Body of pancreas (tissue), 4 donors: ENCODE results near the gene ASIC2. TPM values are rescaled to one million over a fixed set of nuclear protein-coding genes. Genes with fewer than 3 reads are reported as not detected.

Source experiments
- ATAC-seq: fragments of 150-250 bp; one replicate; pipeline ENCODE4 v1.9.1; 2016
- DNase-seq, 4 donors: peaks; one replicate each; pipeline ENCODE4 v3.0.0-alpha.2; 2019
- H3K27ac ChIP-seq, 4 donors: fragments of 200-600 bp; sonication (generic); 1 replicate in 3 of 4; 2 replicates in 1 of 4; pipeline versions ENCODE4 v1.5.1 to v1.6.1; 2016 to 2019; ENCODE audit warnings: mild to moderate bottlenecking in 1 of 4, mixed read lengths in 1 of 4, moderate library complexity in 1 of 4
- H3K27me3 ChIP-seq, 2 donors: fragments of 200-600 bp; sonication (generic); one replicate each; pipeline ENCODE4 v1.6.0; 2016; ENCODE audit warnings: mild to moderate bottlenecking in 1 of 2
- H3K36me3 ChIP-seq, 2 donors: fragments of 200-600 bp; sonication (generic); replicated peaks in 1 of 2; 2 replicates each; pipeline ENCODE4 v1.5.1; 2016; ENCODE audit warnings: low read depth in 2 of 2; ENCODE audit not compliant: insufficient read depth in 1 of 2
- H3K4me1 ChIP-seq: fragments of 200-600 bp; sonication (generic); one replicate; pipeline ENCODE4 v1.6.0; 2016
- H3K4me3 ChIP-seq, 2 donors: fragments of 200-600 bp; sonication (generic); 1 replicate in 1 of 2; 2 replicates in 1 of 2; pipeline ENCODE4 v1.5.1; 2016 to 2019
- H3K9me3 ChIP-seq, 3 donors: fragments of 200-600 bp; sonication (generic); 1 replicate in 2 of 3; 2 replicates in 1 of 3; pipeline ENCODE4 v1.5.1; 2016
- CTCF ChIP-seq, 7 experiments: fragments of 450-650 bp in 4 of 7; fragments of 200-600 bp in 3 of 7; sonication (generic) in 3 of 7; IDR thresholded peaks; one replicate each; pipeline ENCODE4 v1.5.1; 2016 to 2019; ENCODE audit warnings: antibody characterized with exemption in 7 of 7
- POLR2A ChIP-seq, 3 donors: fragments of 450-650 bp; IDR thresholded peaks; one replicate each; pipeline ENCODE4 v1.6.1; 2016; ENCODE audit warnings: antibody characterized with exemption in 3 of 3, mild to moderate bottlenecking in 2 of 3
- WGBS, 2 donors: methylation state at CpG; one replicate each; pipeline ENCODE4 v1.1.5; 2017; 5-methylcytosine and 5-hydroxymethylcytosine counted together
- intact Hi-C: fragments of 100-400 bp; cut with DNase I; formaldehyde crosslinking; loops from one replicate; pipeline ENCODE4 v1.15.1; 2023
- total RNA-seq, 2 donors: library from RNA; depleted of rRNA; stranded (reverse); fragments of >200 nt; gene quantifications; one replicate each; pipeline ENCODE4 v1.1.0, GENCODE V29; 2016

ASIC2 gene
- total RNA-seq, 2 donors from 2014 or later, result not detected

GRCh38 chr17:33318241-33318640 is 25.1 kb upstream of the ASIC2 start:
- no peak for ATAC-seq
- WGBS, 2 donors, result 19 to 33% methylated on average over 3 of the region's 3 CpGs
- intact Hi-C loops, result no loop called here
- Histone ChIP-seq H3K27ac (no peak overlapping the region), H3K4me3 (no peak overlapping the region), H3K36me3 (no peaks in the 10 kb centered on the region), H3K9me3 (no peaks in the 10 kb centered on the region), H3K4me1 (no peaks in the 10 kb centered on the region), H3K27me3 (no peaks in the 10 kb centered on the region)
- no peak for TF ChIP-seq POLR2A (IDR thresholded peaks at IDR 0.05)
- TF ChIP-seq CTCF (IDR thresholded peaks at IDR 0.05), result no peak
- DNase-seq, result no peak

GRCh38 chr17:33316746-33317145 is 23.7 kb upstream of the ASIC2 start:
- Histone ChIP-seq H3K36me3 (no peaks in the 10 kb centered on the region), H3K9me3 (no peaks in the 10 kb centered on the region), H3K4me1 (no peaks in the 10 kb centered on the region), H3K27ac (no peak overlapping the region), H3K27me3 (no peaks in the 10 kb centered on the region), H3K4me3 (no peak overlapping the region)
- 72 to 73% methylated on average over 6 of the region's 6 CpGs for WGBS, 2 donors
- DNase-seq, result no peak
- intact Hi-C loops, result no loop called here
- ATAC-seq, result no peak
- TF ChIP-seq CTCF (IDR thresholded peaks at IDR 0.05) (no peak), POLR2A (IDR thresholded peaks at IDR 0.05) (no peak)

GRCh38 chr17:33310296-33310695 is 17.2 kb upstream of the ASIC2 start:
- intact Hi-C loops, result no loop called here
- TF ChIP-seq POLR2A (IDR thresholded peaks at IDR 0.05), result no peak
- TF ChIP-seq CTCF (IDR thresholded peaks at IDR 0.05), result no peak
- no peak overlapping the region for H3K4me3 ChIP-seq
- H3K9me3 ChIP-seq, result no peaks in the 10 kb centered on the region
- WGBS, 2 donors, result 6 to 12% methylated on average over 2 of the region's 2 CpGs
- H3K27me3 ChIP-seq, result no peaks in the 10 kb centered on the region
- ATAC-seq (no peak), DNase-seq (no peak)
- H3K36me3 ChIP-seq, result no peaks in the 10 kb centered on the region
- H3K4me1 ChIP-seq, result no peaks in the 10 kb centered on the region
- no peak overlapping the region for H3K27ac ChIP-seq

GRCh38 chr17:33303254-33303653 is 10.2 kb upstream of the ASIC2 start:
- DNase-seq, result no peak
- WGBS, 2 donors, result 57 to 65% methylated on average over 5 of the region's 5 CpGs
- Histone ChIP-seq H3K27me3 (no peaks in the 10 kb centered on the region), H3K4me1 (no peaks in the 10 kb centered on the region), H3K4me3 (no peak overlapping the region), H3K27ac (no peak overlapping the region), H3K9me3 (no peaks in the 10 kb centered on the region), H3K36me3 (no peaks in the 10 kb centered on the region)
- intact Hi-C loops, result no loop called here
- TF ChIP-seq CTCF (IDR thresholded peaks at IDR 0.05), result no peak
- no peak for TF ChIP-seq POLR2A (IDR thresholded peaks at IDR 0.05)
- ATAC-seq, result no peak

- H3K4me1 ChIP-seq, result no peaks in the 10 kb centered on the region
- no peak for ATAC-seq
Measured at GRCh38 chr17:33302394-33302793, 9.3 kb upstream of the ASIC2 start.

More at GRCh38 chr17:33302394-33302793, 9.3 kb upstream of the ASIC2 start:
- Histone ChIP-seq H3K27ac (no peak overlapping the region), H3K27me3 (no peaks in the 10 kb centered on the region), H3K36me3 (no peaks in the 10 kb centered on the region), H3K4me3 (no peak overlapping the region), H3K9me3 (no peaks in the 10 kb centered on the region)
- DNase-seq, result no peak
- TF ChIP-seq CTCF (IDR thresholded peaks at IDR 0.05), result no peak
- intact Hi-C loops, result no loop called here
